IMR-90 (cell line): ENCODE measurements around the gene GRM5. TPM values are rescaled to one million over a fixed set of nuclear protein-coding genes. Genes with fewer than 3 reads are reported as not detected.

Experiments used
- ATAC-seq: fragments of 200-7000 bp; cut with Tn5 transposase; 2 replicates; pipeline ENCODE4 v1.9.1; 2020; ENCODE audit warnings: low read depth, mild to moderate bottlenecking, moderate library complexity
- BruUV-seq: library from RNA; stranded (reverse); fragments of 400-500 nt; replicated peaks from 2 replicates; lab custom pipeline; 2021; lab: Mats Ljungman, UMichigan
- CTCF ChIA-PET: fragments of 300-600 bp; formaldehyde crosslinking; extraction: SDS; loops from one replicate; lab custom pipeline; 2021; ENCODE audit warnings: antibody characterized with exemption; lab: Yijun Ruan, JAX
- POLR2A ChIA-PET: fragments of 300-600 bp; sonication (Branson Sonifier 250); formaldehyde crosslinking; loops from one replicate; lab custom pipeline; 2022; ENCODE audit warnings: antibody characterized with exemption; ENCODE audit not compliant: unreplicated experiment; lab: Charles Lee
- DNase-seq: peaks from one replicate; pipeline ENCODE4 v3.0.0; 2013
- H2AFZ ChIP-seq: replicated peaks from 2 replicates; pipeline ENCODE3; 2013; ENCODE audit warnings: low read length, mild to moderate bottlenecking; ENCODE audit not compliant: poor library complexity
- H2AK5ac ChIP-seq: 2 replicates; pipeline ENCODE4 v1.6.1; 2013; ENCODE audit warnings: low read depth, low read length, inconsistent platforms
- H2AK9ac ChIP-seq: replicated peaks from 2 replicates; pipeline ENCODE3; 2013; ENCODE audit warnings: mild to moderate bottlenecking, low read depth, low read length, moderate library complexity; ENCODE audit not compliant: poor library complexity
- H2BK120ac ChIP-seq: 2 replicates; pipeline ENCODE4 v1.6.1; 2013; ENCODE audit warnings: low read depth, low read length, inconsistent platforms
- H2BK15ac ChIP-seq: 3 replicates; pipeline ENCODE4 v1.6.1; 2013; ENCODE audit warnings: low read depth, low read length, inconsistent platforms
- H2BK20ac ChIP-seq: 2 replicates; pipeline ENCODE4 v1.6.1; 2013; ENCODE audit warnings: low read depth, mild to moderate bottlenecking, inconsistent platforms, low read length, moderate library complexity
- H2BK5ac ChIP-seq: 2 replicates; pipeline ENCODE4 v1.6.1; 2013; ENCODE audit warnings: mild to moderate bottlenecking, low read depth, low read length, inconsistent platforms; ENCODE audit not compliant: poor library complexity, severe bottlenecking
- H3K14ac ChIP-seq: replicated peaks from 2 replicates; pipeline ENCODE4 v1.6.1; 2013; ENCODE audit warnings: low read depth, low read length, inconsistent platforms
- H3K18ac ChIP-seq: 2 replicates; pipeline ENCODE4 v1.6.1; 2013; ENCODE audit warnings: low read depth, low read length, control low read depth
- H3K23ac ChIP-seq: 2 replicates; pipeline ENCODE4 v1.6.1; 2013; ENCODE audit warnings: low read depth, low read length, inconsistent platforms
- H3K27ac ChIP-seq: 2 replicates; pipeline ENCODE4 v1.5.1; 2013; ENCODE audit warnings: mild to moderate bottlenecking, control low read depth, low read length; ENCODE audit not compliant: insufficient read depth
- H3K27me3 ChIP-seq: 2 replicates; pipeline ENCODE4 v1.6.1; 2013; ENCODE audit warnings: low read length; ENCODE audit not compliant: control insufficient read depth, insufficient read depth
- H3K36me3 ChIP-seq: 2 replicates; pipeline ENCODE4 v1.6.1; 2013; ENCODE audit warnings: low read length, mixed read lengths; ENCODE audit not compliant: control insufficient read depth, insufficient read depth
- H3K4ac ChIP-seq: 2 replicates; pipeline ENCODE4 v1.6.1; 2013; ENCODE audit warnings: low read depth, low read length, inconsistent platforms
- H3K4me1 ChIP-seq: 2 replicates; pipeline ENCODE4 v1.6.1; 2013; ENCODE audit warnings: low read length, mixed read lengths; ENCODE audit not compliant: control insufficient read depth, insufficient read depth
- H3K4me2 ChIP-seq: 2 replicates; pipeline ENCODE4 v1.6.1; 2013; ENCODE audit warnings: low read depth, mild to moderate bottlenecking, control low read depth, low read length, moderate library complexity
- H3K4me3 ChIP-seq: 2 replicates; pipeline ENCODE4 v1.5.1; 2013; ENCODE audit warnings: low read depth, mild to moderate bottlenecking, control low read depth, low read length, moderate library complexity; ENCODE audit not compliant: insufficient read depth
- H3K56ac ChIP-seq: 2 replicates; pipeline ENCODE4 v1.6.1; 2013; ENCODE audit warnings: low read length, inconsistent platforms; ENCODE audit not compliant: insufficient read depth; ENCODE audit errors: extremely low read depth
- H3K79me1 ChIP-seq, 2 experiments: 2 replicates each; pipeline ENCODE4 v1.6.1; 2013; ENCODE audit warnings: low read length in 2 of 2, inconsistent platforms in 1 of 2, low read depth in 1 of 2
- H3K9ac ChIP-seq: 2 replicates; pipeline ENCODE4 v1.6.1; 2013; ENCODE audit warnings: low read depth, low read length, control low read depth
- H3K9me1 ChIP-seq: 2 replicates; pipeline ENCODE4 v1.6.1; 2013; ENCODE audit warnings: low read length, inconsistent platforms; ENCODE audit not compliant: insufficient read depth
- H3K9me3 ChIP-seq: 2 replicates; pipeline ENCODE4 v1.6.1; 2013; ENCODE audit warnings: low read length; ENCODE audit not compliant: control insufficient read depth, insufficient read depth
- H4K20me1 ChIP-seq: 2 replicates; pipeline ENCODE4 v1.6.1; 2013; ENCODE audit warnings: low read length, inconsistent platforms; ENCODE audit not compliant: insufficient read depth
- H4K5ac ChIP-seq: 2 replicates; pipeline ENCODE4 v1.6.1; 2013; ENCODE audit warnings: mild to moderate bottlenecking, low read depth, low read length, control low read depth
- H4K8ac ChIP-seq, 2 experiments: 2 replicates each; pipeline ENCODE4 v1.6.1; 2013; ENCODE audit warnings: low read depth in 2 of 2, low read length in 2 of 2, control low read depth in 1 of 2, inconsistent platforms in 1 of 2
- H4K91ac ChIP-seq: 2 replicates; pipeline ENCODE4 v1.6.1; 2013; ENCODE audit warnings: low read depth, low read length, inconsistent platforms; ENCODE audit not compliant: insufficient read depth
- RAD21 ChIP-seq: IDR thresholded peaks from 2 replicates; pipeline ENCODE4 v1.6.1; 2012; ENCODE audit warnings: low read length, improper control_type of control experiment
- SMC3 ChIP-seq: fragments of 150-350 bp; IDR thresholded peaks from 2 replicates; pipeline ENCODE4 v1.6.1; 2016; ENCODE audit warnings: low read depth, mild to moderate bottlenecking, antibody characterized with exemption, low read length, moderate library complexity
- WGBS, 2 experiments: methylation state at CpG; one replicate each; pipeline versions ENCODE4 v1.1.5 to v1.1.7; 2013; ENCODE audit warnings: missing lambda C conversion rate in 2 of 2; ENCODE audit not compliant: insufficient read length in 1 of 2; ENCODE audit errors: extremely low coverage in 2 of 2; 5-methylcytosine and 5-hydroxymethylcytosine counted together
- dilution Hi-C: fragments of 300-500 bp; cut with HindIII; formaldehyde crosslinking; loops from one replicate; pipeline ENCODE4 v1.14.3; 2018; ENCODE audit warnings: low sequenced_read_pairs; ENCODE audit not compliant: unreplicated experiment
- in situ Hi-C: fragments of 300-500 bp; cut with MboI; formaldehyde crosslinking; loops from 3 replicates; pipeline ENCODE4 v1.14.3; 2019; ENCODE audit warnings: low sequenced_read_pairs, inconsistent platforms, mixed read lengths
- intact Hi-C: fragments of 100-400 bp; cut with micrococcal nuclease; formaldehyde crosslinking; loops from 2 replicates; pipeline ENCODE4 v1.10.0; 2022
- polyA plus RNA-seq, 3 experiments: library from polyadenylated mRNA; depleted of rRNA; stranded (reverse); fragments of >200 nt; gene quantifications; 2 replicates each; pipeline ENCODE4 v1.2.3, GENCODE V29; 2012; ENCODE audit warnings: low replicate concordance in 1 of 3
- total RNA-seq: library from RNA; depleted of rRNA; stranded (reverse); fragments of >200 nt; gene quantifications from 2 replicates; pipeline ENCODE4 v1.2.3, GENCODE V29; 2012

The GRM5 gene
- total and polyA plus RNA-seq, 2 of the 4 experiments (the other 2 are of a cell fraction), result under 0.01 TPM

DNA sequence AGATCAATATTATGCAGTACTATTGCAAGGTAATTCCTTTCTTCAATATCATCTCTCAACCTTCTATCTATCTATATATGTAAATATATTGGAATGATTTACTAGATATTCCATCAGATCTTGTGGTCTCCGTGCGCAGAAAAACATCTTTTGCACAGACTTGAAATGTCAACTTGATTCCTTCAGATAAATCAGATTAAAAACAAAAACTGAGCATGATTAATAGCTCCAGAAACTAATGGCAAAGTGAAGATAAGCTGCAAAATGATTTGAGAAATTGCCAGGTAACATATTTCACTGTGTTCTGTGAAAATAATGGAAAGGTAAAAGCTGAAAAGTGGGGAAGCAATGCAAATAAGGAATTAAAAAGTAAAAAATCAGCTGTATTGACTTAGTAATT, 528.2 kb downstream of the GRM5 start:
- Histone ChIP-seq H3K4ac (no peak overlapping the region), H3K9me3 (no peaks in the 10 kb centered on the region), H2BK120ac (peak overlapping the region; percentile 91; the same call in 1 of the 2 replicates), H2AK9ac (no peak overlapping the region), H3K14ac (no peak overlapping the region), H3K18ac (peak overlapping the region; percentile 92; the same call in 1 of the 2 replicates), H2AFZ (no peak overlapping the region), H3K27me3 (no peaks in the 10 kb centered on the region), H3K4me3 (no peak overlapping the region), H3K4me1 (peaks cover 8% of the 10 kb centered on the region), H3K9me1 (no peaks in the 10 kb centered on the region), H3K23ac (no peak overlapping the region), H2BK5ac (peak overlapping the region; percentile 96), H3K36me3 (no peaks in the 10 kb centered on the region), H3K27ac (no peak overlapping the region; the same call in 1 of the 2 replicates), H2AK5ac (no peak overlapping the region), H4K91ac (no peak overlapping the region; the same call in 1 of the 2 replicates), H3K9ac (no peak overlapping the region), H4K8ac (peak overlapping the region; percentile 76 to 93; a peak in 3 of 4 replicates), H4K20me1 (no peaks in the 10 kb centered on the region), H3K4me2 (no peak overlapping the region), H2BK20ac (no peak overlapping the region; the same call in 1 of the 2 replicates), H3K56ac (no peak overlapping the region), H3K79me1 (no peaks in the 10 kb centered on the region), H4K5ac (peak overlapping the region; percentile 90; the same call in 1 of the 2 replicates), H2BK15ac (no peak overlapping the region)
- POLR2A ChIA-PET, result interaction anchor here (0.6 to 2.0 kb wide), 2 partner anchors 208 to 218 kb away, joined by 4 read pairs; no protein-coding TSS in a partner anchor
- dilution Hi-C loops (loop anchor here (25.0 kb wide), 1 partner anchor 525 kb away; no protein-coding TSS in a partner anchor), intact Hi-C loops (loop anchor here (2.0 kb wide), 2 partner anchors 135 to 201 kb away; partner anchors contain the start of gene CTSC), in situ Hi-C loops (loop anchor here (25.0 kb wide), 2 partner anchors 225 to 525 kb away; no protein-coding TSS in a partner anchor)
- TF ChIP-seq SMC3, result no peak
- TF ChIP-seq RAD21, result no peak
- BruUV-seq, result no TSS peak
- no CpG with 5 or more reads among the region's 2 CpGs for WGBS, 2 experiments
- CTCF ChIA-PET, result interaction anchor here (0.5 to 2.8 kb wide), 5 partner anchors 9 to 522 kb away, joined by 3 to 14 read pairs (median 4); no protein-coding TSS in a partner anchor
- ATAC-seq, result no peak
- DNase-seq, result no peak
